GM12872 (cell line): ENCODE measurements around the gene TEX9.

Source experiments
- CTCF ChIP-seq: IDR thresholded peaks from 3 replicates; pipeline ENCODE4 v1.5.1; 2011; ENCODE audit warnings: low read depth, mild to moderate bottlenecking, low read length, moderate library complexity; ENCODE audit not compliant: insufficient read depth

The TEX9 gene

GRCh38 chr15:56394909-56395308, 29.7 kb downstream of the TEX9 start:
- no peak for TF ChIP-seq CTCF

- TF ChIP-seq CTCF: no peak
Measured at GRCh38 chr15:56410721-56411120, 45.5 kb downstream of the TEX9 start.

GRCh38 chr15:56411122-56411749, 46.0 kb downstream of the TEX9 start:
- TF ChIP-seq CTCF: no peak

- no peak for TF ChIP-seq CTCF
Measured at GRCh38 chr15:56425276-56425675, 60.0 kb downstream of the TEX9 start.

- TF ChIP-seq CTCF: no peak
Measured at GRCh38 chr15:56425976-56426375, 60.8 kb downstream of the TEX9 start.

- peak; percentile 48; the same call in 1 of the 3 replicates for TF ChIP-seq CTCF
Measured at GRCh38 chr15:56428821-56429458, 63.7 kb downstream of the TEX9 start.

GRCh38 chr15:56432304-56432703, 67.1 kb downstream of the TEX9 start:
- no peak for TF ChIP-seq CTCF
